GM23338 (cell line): ENCODE results near the gene NELL2. TPM values are rescaled to one million over a fixed set of nuclear protein-coding genes. Genes with fewer than 3 reads are reported as not detected.

Source experiments
- ATAC-seq: fragments of 200-7000 bp; cut with Tn5 transposase; 3 replicates; pipeline ENCODE4 v1.9.1; 2020
- DNase-seq: peaks from one replicate; pipeline ENCODE4 v3.0.0-alpha.2; 2015; ENCODE audit warnings: low spot score
- H2AFZ ChIP-seq: fragments of 200-600 bp; sonication (generic); 2 replicates; pipeline ENCODE4 v1.8.0; 2016; ENCODE audit warnings: antibody characterized with exemption, mild to moderate bottlenecking, moderate library complexity
- H3F3A ChIP-seq: fragments of 200-600 bp; sonication (generic); replicated peaks from 2 replicates; pipeline ENCODE4 v1.8.0; 2017; ENCODE audit warnings: antibody characterized with exemption, mixed run types, low read depth
- H3K27ac ChIP-seq: fragments of 200-600 bp; sonication (generic); 2 replicates; pipeline ENCODE4 v1.6.1; 2016; ENCODE audit warnings: low read depth
- H3K27me3 ChIP-seq: fragments of 200-600 bp; sonication (generic); 2 replicates; pipeline ENCODE4 v1.8.0; 2016; ENCODE audit warnings: mild to moderate bottlenecking, mixed run types, moderate library complexity; ENCODE audit not compliant: insufficient read depth
- H3K36me3 ChIP-seq: fragments of 200-600 bp; sonication (generic); 2 replicates; pipeline ENCODE4 v1.8.0; 2016; ENCODE audit warnings: mild to moderate bottlenecking; ENCODE audit not compliant: insufficient read depth
- H3K4me1 ChIP-seq: fragments of 200-600 bp; sonication (generic); 2 replicates; pipeline ENCODE4 v1.8.0; 2016; ENCODE audit warnings: mild to moderate bottlenecking, moderate library complexity; ENCODE audit not compliant: insufficient read depth
- H3K4me2 ChIP-seq: fragments of 200-600 bp; sonication (generic); 2 replicates; pipeline ENCODE4 v1.7.1; 2017; ENCODE audit warnings: mixed run types
- H3K4me3 ChIP-seq: fragments of 200-600 bp; sonication (generic); 2 replicates; pipeline ENCODE4 v1.6.1; 2016; ENCODE audit warnings: mixed run types
- H3K79me2 ChIP-seq: fragments of 200-600 bp; sonication (generic); replicated peaks from 2 replicates; pipeline ENCODE4 v1.8.0; 2017; ENCODE audit warnings: mild to moderate bottlenecking; ENCODE audit not compliant: insufficient read depth
- H3K9me2 ChIP-seq: fragments of 200-600 bp; sonication (generic); 2 replicates; pipeline ENCODE4 v1.8.0; 2017; ENCODE audit not compliant: insufficient read depth
- H4K20me1 ChIP-seq: fragments of 200-600 bp; sonication (generic); replicated peaks from 2 replicates; pipeline ENCODE4 v1.8.0; 2017; ENCODE audit warnings: mild to moderate bottlenecking; ENCODE audit not compliant: insufficient read depth
- H3K27ac Mint-ChIP-seq: 2 replicates; pipeline ENCODE4 v1.8.0; 2020; ENCODE audit warnings: inconsistent platforms, mild to moderate bottlenecking, moderate library complexity, mixed read lengths
- H3K27me3 Mint-ChIP-seq: 3 replicates; pipeline ENCODE4 v1.8.0; 2022; ENCODE audit warnings: low read depth, mild to moderate bottlenecking, moderate library complexity, mixed read lengths, inconsistent platforms; ENCODE audit not compliant: insufficient read depth, poor library complexity
- H3K36me3 Mint-ChIP-seq: 3 replicates; pipeline ENCODE4 v1.8.0; 2021; ENCODE audit warnings: low read depth, mild to moderate bottlenecking, inconsistent platforms, moderate library complexity, mixed read lengths
- H3K4me1 Mint-ChIP-seq: 3 replicates; pipeline ENCODE4 v1.8.0; 2020; ENCODE audit warnings: mild to moderate bottlenecking, inconsistent platforms, mixed read lengths
- H3K4me3 Mint-ChIP-seq: 3 replicates; pipeline ENCODE4 v1.8.0; 2021; ENCODE audit warnings: moderate library complexity, mild to moderate bottlenecking, inconsistent platforms, mixed read lengths
- H3K9me3 Mint-ChIP-seq: 3 replicates; pipeline ENCODE4 v1.8.0; 2020; ENCODE audit warnings: moderate library complexity, mild to moderate bottlenecking, inconsistent platforms, mixed read lengths
- CREB1 ChIP-seq: fragments of 250-450 bp; sonication (Bioruptor Pico); IDR thresholded peaks from 2 replicates; pipeline ENCODE4 v1.5.0; 2020; ENCODE audit warnings: low read depth, mild to moderate bottlenecking, moderate library complexity
- ETS1 ChIP-seq: IDR thresholded peaks from 2 replicates; pipeline ENCODE4 v1.6.1; 2016; ENCODE audit warnings: antibody characterized with exemption
- EZH2 ChIP-seq: fragments of 200-600 bp; sonication (generic); IDR thresholded peaks from one replicate; pipeline ENCODE4 v1.8.0; 2017; ENCODE audit warnings: antibody characterized with exemption, mild to moderate bottlenecking, low read depth; ENCODE audit not compliant: unreplicated experiment
- EZH2phosphoT487 ChIP-seq: fragments of 200-600 bp; sonication (generic); IDR thresholded peaks from one replicate; pipeline ENCODE4 v1.8.1; 2018; ENCODE audit warnings: antibody characterized with exemption; ENCODE audit not compliant: unreplicated experiment
- JUNB ChIP-seq: IDR thresholded peaks from one replicate; pipeline ENCODE4 v1.6.1; 2016; ENCODE audit warnings: antibody characterized with exemption; ENCODE audit not compliant: unreplicated experiment
- NANOG ChIP-seq: IDR thresholded peaks from 2 replicates; pipeline ENCODE4 v1.6.1; 2016; ENCODE audit warnings: antibody characterized with exemption, borderline replicate concordance
- POLR2AphosphoS5 ChIP-seq: IDR thresholded peaks from 2 replicates; pipeline ENCODE4 v1.6.1; 2016; ENCODE audit warnings: antibody characterized with exemption, low read depth
- REST ChIP-seq: IDR thresholded peaks from one replicate; pipeline ENCODE4 v1.6.1; 2018; ENCODE audit warnings: antibody characterized with exemption; ENCODE audit not compliant: unreplicated experiment
- STAT1 ChIP-seq: IDR thresholded peaks from one replicate; pipeline ENCODE4 v1.6.1; 2016; ENCODE audit warnings: antibody characterized with exemption; ENCODE audit not compliant: unreplicated experiment
- ZNF114 ChIP-seq: fragments of 250-450 bp; sonication (Bioruptor Pico); IDR thresholded peaks from 2 replicates; pipeline ENCODE4 v1.5.0; 2020; ENCODE audit warnings: mild to moderate bottlenecking, moderate library complexity
- ZNF331 ChIP-seq: fragments of 250-450 bp; sonication (Bioruptor Pico); IDR thresholded peaks from 2 replicates; pipeline ENCODE4 v1.5.0; 2020; ENCODE audit warnings: low read depth, mild to moderate bottlenecking, moderate library complexity
- ZNF462 ChIP-seq: fragments of 250-450 bp; sonication (Bioruptor Pico); IDR thresholded peaks from 2 replicates; pipeline ENCODE4 v1.5.0; 2020; ENCODE audit warnings: mild to moderate bottlenecking, moderate library complexity
- polyA plus RNA-seq: library from polyadenylated mRNA; unstranded; fragments of >200 nt; fragmentation: Nextera tagmentation; extraction: Ambion mirVana; gene quantifications from 2 replicates; pipeline ENCODE4 v1.2.1, GENCODE V29; 2016
- total RNA-seq: library from RNA; depleted of rRNA; stranded (reverse); fragments of >200 nt; shearing (Covaris generic); gene quantifications from 2 replicates; pipeline ENCODE4 v1.2.3, GENCODE V29; 2014
- TF ChIP-seq, protein P1 (sequence below), 2 experiments: fragments of 200-600 bp in 1 of 2; sonication (generic) in 1 of 2; conservative IDR thresholded peaks; 2 replicates each; pipeline versions ENCODE4 v1.5.1 to v1.6.1; 2016 to 2017; ENCODE audit warnings: antibody characterized with exemption in 2 of 2, low read depth in 2 of 2, mild to moderate bottlenecking in 2 of 2, moderate library complexity in 1 of 2

NELL2 gene
- total and polyA plus RNA-seq, 2 experiments from 2014 or later: 25.1 to 99.5 TPM

GRCh38 chr12:44637875-44638274, 238.2 kb downstream of the NELL2 start:
- Histone ChIP-seq H3K27me3 (no peaks in the 10 kb centered on the region), H3K9me2 (no peaks in the 10 kb centered on the region), H2AFZ (no peak overlapping the region), H3K4me2 (peak overlapping the region; percentile 37), H3K79me2 (no peaks in the 10 kb centered on the region), H3K4me1 (peaks cover 16% of the 10 kb centered on the region; the same call in 1 of the 2 replicates), H3K27ac (no peak overlapping the region), H3F3A (no peaks in the 10 kb centered on the region), H4K20me1 (no peaks in the 10 kb centered on the region), H3K36me3 (no peaks in the 10 kb centered on the region), H3K4me3 (no peak overlapping the region)
- Mint-ChIP-seq H3K27ac (peak overlapping the region; percentile 35; the same call in 1 of the 2 replicates), H3K4me3 (no peak overlapping the region), H3K27me3 (no peaks in the 10 kb centered on the region), H3K4me1 (peaks cover 11% of the 10 kb centered on the region), H3K36me3 (no peaks in the 10 kb centered on the region), H3K9me3 (no peaks in the 10 kb centered on the region)
- TF ChIP-seq STAT1 (no peak), ZNF331 (no peak), ETS1 (no peak), ZNF462 (CRISPR knock-in tag) (no peak), CREB1 (CRISPR knock-in tag) (no peak), REST (no peak), POLR2AphosphoS5 (no peak), EZH2 (no peak), NANOG (no peak), JUNB (no peak), EZH2phosphoT487 (no peak), ZNF114 (CRISPR knock-in tag) (no peak)
- TF ChIP-seq, protein P1, sequence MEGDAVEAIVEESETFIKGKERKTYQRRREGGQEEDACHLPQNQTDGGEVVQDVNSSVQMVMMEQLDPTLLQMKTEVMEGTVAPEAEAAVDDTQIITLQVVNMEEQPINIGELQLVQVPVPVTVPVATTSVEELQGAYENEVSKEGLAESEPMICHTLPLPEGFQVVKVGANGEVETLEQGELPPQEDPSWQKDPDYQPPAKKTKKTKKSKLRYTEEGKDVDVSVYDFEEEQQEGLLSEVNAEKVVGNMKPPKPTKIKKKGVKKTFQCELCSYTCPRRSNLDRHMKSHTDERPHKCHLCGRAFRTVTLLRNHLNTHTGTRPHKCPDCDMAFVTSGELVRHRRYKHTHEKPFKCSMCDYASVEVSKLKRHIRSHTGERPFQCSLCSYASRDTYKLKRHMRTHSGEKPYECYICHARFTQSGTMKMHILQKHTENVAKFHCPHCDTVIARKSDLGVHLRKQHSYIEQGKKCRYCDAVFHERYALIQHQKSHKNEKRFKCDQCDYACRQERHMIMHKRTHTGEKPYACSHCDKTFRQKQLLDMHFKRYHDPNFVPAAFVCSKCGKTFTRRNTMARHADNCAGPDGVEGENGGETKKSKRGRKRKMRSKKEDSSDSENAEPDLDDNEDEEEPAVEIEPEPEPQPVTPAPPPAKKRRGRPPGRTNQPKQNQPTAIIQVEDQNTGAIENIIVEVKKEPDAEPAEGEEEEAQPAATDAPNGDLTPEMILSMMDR (conservative IDR thresholded peaks at IDR 0.05; ENCODE audit: low read depth in 2 of 2): no peak
- ATAC-seq: no peak
- peak; percentile 30 for DNase-seq
